ENCODE data around the gene PWWP2B. TPM values are rescaled to one million over a fixed set of nuclear protein-coding genes. Genes with fewer than 3 reads are reported as not detected.
A peak's percentile ranks its signal among the peaks of the same experiment; 100 is the strongest.

Gene PWWP2B
- total RNA-seq, 1 donor from 2014 or later: 49.4 TPM

- no peak for DNase-seq
- Mint-ChIP-seq H3K27ac (ENCODE audit: unreplicated experiment) (peak overlapping the region; percentile 25), H3K4me1 (ENCODE audit: low read depth, unreplicated experiment) (peaks cover 40% of the 10 kb centered on the region), H3K27me3 (ENCODE audit: unreplicated experiment) (peaks cover 3% of the 10 kb centered on the region), H3K9me3 (ENCODE audit: unreplicated experiment) (peaks cover 10% of the 10 kb centered on the region), H3K36me3 (ENCODE audit: unreplicated experiment) (peaks cover 4% of the 10 kb centered on the region), H3K4me3 (ENCODE audit: unreplicated experiment) (peak overlapping the region; percentile 37)
- TF ChIP-seq, protein P1, sequence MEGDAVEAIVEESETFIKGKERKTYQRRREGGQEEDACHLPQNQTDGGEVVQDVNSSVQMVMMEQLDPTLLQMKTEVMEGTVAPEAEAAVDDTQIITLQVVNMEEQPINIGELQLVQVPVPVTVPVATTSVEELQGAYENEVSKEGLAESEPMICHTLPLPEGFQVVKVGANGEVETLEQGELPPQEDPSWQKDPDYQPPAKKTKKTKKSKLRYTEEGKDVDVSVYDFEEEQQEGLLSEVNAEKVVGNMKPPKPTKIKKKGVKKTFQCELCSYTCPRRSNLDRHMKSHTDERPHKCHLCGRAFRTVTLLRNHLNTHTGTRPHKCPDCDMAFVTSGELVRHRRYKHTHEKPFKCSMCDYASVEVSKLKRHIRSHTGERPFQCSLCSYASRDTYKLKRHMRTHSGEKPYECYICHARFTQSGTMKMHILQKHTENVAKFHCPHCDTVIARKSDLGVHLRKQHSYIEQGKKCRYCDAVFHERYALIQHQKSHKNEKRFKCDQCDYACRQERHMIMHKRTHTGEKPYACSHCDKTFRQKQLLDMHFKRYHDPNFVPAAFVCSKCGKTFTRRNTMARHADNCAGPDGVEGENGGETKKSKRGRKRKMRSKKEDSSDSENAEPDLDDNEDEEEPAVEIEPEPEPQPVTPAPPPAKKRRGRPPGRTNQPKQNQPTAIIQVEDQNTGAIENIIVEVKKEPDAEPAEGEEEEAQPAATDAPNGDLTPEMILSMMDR (IDR thresholded peaks at IDR 0.05; ENCODE audit: partially characterized antibody, unreplicated experiment): no peak
These were observed 18.3 kb downstream of the PWWP2B start for GRCh38 chr10:132415255-132415654.

GRCh38 chr10:132415956-132416355, 19.0 kb downstream of the PWWP2B start:
- no peak overlapping the region for H3K27ac Mint-ChIP-seq (ENCODE audit: unreplicated experiment)
- H3K9me3 Mint-ChIP-seq (ENCODE audit: unreplicated experiment): peaks cover 10% of the 10 kb centered on the region
- no peak for DNase-seq
- H3K4me3 Mint-ChIP-seq (ENCODE audit: unreplicated experiment): no peak overlapping the region
- peaks cover 4% of the 10 kb centered on the region for H3K36me3 Mint-ChIP-seq (ENCODE audit: unreplicated experiment)
- H3K27me3 Mint-ChIP-seq (ENCODE audit: unreplicated experiment): peaks cover 3% of the 10 kb centered on the region
- H3K4me1 Mint-ChIP-seq (ENCODE audit: low read depth, unreplicated experiment): peaks cover 43% of the 10 kb centered on the region
- TF ChIP-seq, protein P1 (IDR thresholded peaks at IDR 0.05; ENCODE audit: partially characterized antibody, unreplicated experiment): no peak

GRCh38 chr10:132416566-132417256, 19.7 kb downstream of the PWWP2B start:
- peaks cover 4% of the 10 kb centered on the region for H3K36me3 Mint-ChIP-seq (ENCODE audit: unreplicated experiment)
- peaks cover 40% of the 10 kb centered on the region for H3K4me1 Mint-ChIP-seq (ENCODE audit: low read depth, unreplicated experiment)
- no peak for DNase-seq

DNA sequence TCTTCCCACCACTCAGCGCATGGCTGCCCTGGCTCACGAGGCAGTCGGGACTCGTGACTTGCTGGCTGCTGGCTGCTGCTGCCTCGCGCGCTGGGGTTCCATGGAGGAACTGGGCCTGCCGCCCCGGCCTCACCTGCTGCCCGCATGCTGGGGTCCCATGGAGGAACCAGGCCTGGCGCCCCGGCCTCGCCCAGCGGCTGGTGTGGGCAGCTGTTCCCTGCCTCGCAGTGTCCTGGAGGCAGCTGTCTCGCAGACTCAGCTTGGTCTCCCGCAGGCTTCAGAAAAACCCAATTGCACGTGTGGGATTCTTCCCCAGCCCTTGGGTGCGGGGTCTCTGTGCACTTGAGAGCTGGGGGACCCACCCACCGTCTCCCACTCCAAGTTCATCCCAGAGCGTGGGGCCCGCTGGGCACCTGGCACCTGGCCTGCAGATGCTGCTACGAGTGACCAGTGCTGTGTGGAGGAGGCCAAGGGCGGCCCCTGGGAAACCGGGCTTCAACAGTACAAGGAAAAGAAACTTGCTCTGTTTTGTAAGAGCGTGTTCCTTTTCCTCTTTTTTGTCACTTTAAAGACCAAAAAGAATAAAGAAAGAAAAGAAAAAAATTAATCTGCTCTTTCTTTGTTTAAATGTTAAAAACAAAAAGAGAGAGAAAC, 20.4 kb downstream of the PWWP2B start:
- Mint-ChIP-seq H3K27me3 (ENCODE audit: unreplicated experiment) (peaks cover 3% of the 10 kb centered on the region), H3K9me3 (ENCODE audit: unreplicated experiment) (peaks cover 11% of the 10 kb centered on the region), H3K4me3 (ENCODE audit: unreplicated experiment) (no peak overlapping the region), H3K27ac (ENCODE audit: unreplicated experiment) (no peak overlapping the region), H3K4me1 (ENCODE audit: low read depth, unreplicated experiment) (peaks cover 39% of the 10 kb centered on the region), H3K36me3 (ENCODE audit: unreplicated experiment) (peaks cover 4% of the 10 kb centered on the region)
- no peak for DNase-seq
- TF ChIP-seq, protein P1 (IDR thresholded peaks at IDR 0.05; ENCODE audit: partially characterized antibody, unreplicated experiment): no peak

More at GRCh38 chr10:132416566-132417256, 19.7 kb downstream of the PWWP2B start:
- Mint-ChIP-seq H3K9me3 (ENCODE audit: unreplicated experiment) (peaks cover 10% of the 10 kb centered on the region), H3K27ac (ENCODE audit: unreplicated experiment) (no peak overlapping the region), H3K27me3 (ENCODE audit: unreplicated experiment) (peaks cover 3% of the 10 kb centered on the region), H3K4me3 (ENCODE audit: unreplicated experiment) (no peak overlapping the region)
- TF ChIP-seq, protein P1 (IDR thresholded peaks at IDR 0.05; ENCODE audit: partially characterized antibody, unreplicated experiment): no peak

DNA sequence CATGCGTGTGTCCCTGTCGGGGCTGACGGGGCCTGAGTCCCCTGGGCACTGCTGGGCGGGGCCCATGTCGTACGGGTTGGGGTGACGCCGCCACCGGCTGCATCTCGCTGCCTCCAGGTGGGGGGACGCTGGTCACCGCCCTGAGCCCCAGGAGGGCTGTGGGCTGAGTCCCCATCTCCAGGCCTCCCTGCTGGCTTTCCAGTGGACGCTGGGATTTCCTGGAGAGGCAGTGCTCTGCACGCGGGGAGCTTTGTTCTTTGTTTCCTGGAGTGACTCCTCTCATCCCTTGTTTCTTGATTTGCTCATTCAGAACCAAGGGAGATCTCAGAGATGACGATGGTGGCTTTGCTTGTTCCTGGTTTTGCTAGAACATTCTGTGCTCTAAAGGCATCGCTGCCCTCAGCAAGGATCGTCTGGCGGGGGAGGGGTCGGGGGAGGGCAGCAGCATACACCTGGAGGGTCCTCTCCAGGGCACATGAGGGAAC, 21.0 kb downstream of the PWWP2B start:
- Mint-ChIP-seq H3K27ac (ENCODE audit: unreplicated experiment) (peak overlapping the region; percentile 87), H3K4me1 (ENCODE audit: low read depth, unreplicated experiment) (peaks cover 42% of the 10 kb centered on the region)

More for the DNA sequence above, 21.0 kb downstream of the PWWP2B start:
- H3K27me3 Mint-ChIP-seq (ENCODE audit: unreplicated experiment): peaks cover 9% of the 10 kb centered on the region
- H3K4me3 Mint-ChIP-seq (ENCODE audit: unreplicated experiment): peak overlapping the region; percentile 56
- no peak for DNase-seq
- peaks cover 4% of the 10 kb centered on the region for H3K36me3 Mint-ChIP-seq (ENCODE audit: unreplicated experiment)
- TF ChIP-seq, protein P1 (IDR thresholded peaks at IDR 0.05; ENCODE audit: partially characterized antibody, unreplicated experiment): no peak
- peaks cover 17% of the 10 kb centered on the region for H3K9me3 Mint-ChIP-seq (ENCODE audit: unreplicated experiment)

Measured in glutamatergic neuron (in vitro differentiated cells).